IPS DF 6.9 (cell line): ENCODE results near the gene TTC16.

ENCODE experiments used
- DNase-seq: peaks from one replicate; pipeline ENCODE4 v3.0.0-alpha.2; 2013; ENCODE audit warnings: low read depth, low spot score
- H3K27ac ChIP-seq: one replicate; pipeline ENCODE4 v1.5.1; 2013; ENCODE audit warnings: low read length, control low read depth
- H3K27me3 ChIP-seq: 2 replicates; pipeline ENCODE4 v1.6.1; 2013; ENCODE audit warnings: mild to moderate bottlenecking, low read length; ENCODE audit not compliant: control insufficient read depth, insufficient read depth
- H3K36me3 ChIP-seq: 2 replicates; pipeline ENCODE4 v1.6.1; 2013; ENCODE audit warnings: low read length; ENCODE audit not compliant: control insufficient read depth, insufficient read depth
- H3K4me1 ChIP-seq: 2 replicates; pipeline ENCODE4 v1.6.1; 2013; ENCODE audit warnings: low read length; ENCODE audit not compliant: control insufficient read depth, insufficient read depth
- H3K4me3 ChIP-seq: 2 replicates; pipeline ENCODE4 v1.5.1; 2013; ENCODE audit warnings: mild to moderate bottlenecking, low read length
- H3K9me3 ChIP-seq: 2 replicates; pipeline ENCODE4 v1.6.1; 2013; ENCODE audit warnings: low read length, inconsistent platforms; ENCODE audit not compliant: control insufficient read depth, insufficient read depth
- WGBS: extraction: QIAGEN DNeasy Blood & Tissue Kit; methylation state at CpG from one replicate; pipeline ENCODE4 v1.1.7; 2013; ENCODE audit warnings: mixed read lengths, missing lambda C conversion rate; ENCODE audit not compliant: insufficient read length, insufficient coverage; 5-methylcytosine and 5-hydroxymethylcytosine counted together

The TTC16 gene

GRCh38 chr9:127721391-127721821 lies 5.5 kb downstream of the TTC16 start:
- WGBS, result no CpG with 5 or more reads among the region's 11 CpGs
- no peak for DNase-seq

GRCh38 chr9:127722055-127722745 lies 6.3 kb downstream of the TTC16 start:
- no peaks in the 10 kb centered on the region for H3K27me3 ChIP-seq
- H3K9me3 ChIP-seq, result no peaks in the 10 kb centered on the region
- no peak overlapping the region for H3K27ac ChIP-seq
- no peak overlapping the region for H3K4me3 ChIP-seq
- no peak for DNase-seq
- no CpG with 5 or more reads among the region's 12 CpGs for WGBS
- no peaks in the 10 kb centered on the region for H3K36me3 ChIP-seq
- no peaks in the 10 kb centered on the region for H3K4me1 ChIP-seq

More at GRCh38 chr9:127721391-127721821, 5.5 kb downstream of the TTC16 start:
- H3K4me3 ChIP-seq, result no peak overlapping the region
- no peaks in the 10 kb centered on the region for H3K27me3 ChIP-seq
- no peaks in the 10 kb centered on the region for H3K9me3 ChIP-seq
- no peaks in the 10 kb centered on the region for H3K4me1 ChIP-seq
- H3K36me3 ChIP-seq, result no peaks in the 10 kb centered on the region
- H3K27ac ChIP-seq, result no peak overlapping the region

GRCh38 chr9:127723013-127723412 lies 7.1 kb downstream of the TTC16 start:
- Histone ChIP-seq H3K4me1 (no peaks in the 10 kb centered on the region), H3K36me3 (no peaks in the 10 kb centered on the region), H3K27me3 (no peaks in the 10 kb centered on the region), H3K4me3 (no peak overlapping the region), H3K9me3 (no peaks in the 10 kb centered on the region), H3K27ac (no peak overlapping the region)
- WGBS, result no CpG with 5 or more reads among the region's 13 CpGs
- DNase-seq, result no peak

- H3K27ac ChIP-seq, result no peak overlapping the region
- DNase-seq, result no peak
- WGBS, result no CpG with 5 or more reads among the region's 5 CpGs
Measured at GRCh38 chr9:127723444-127723843, 7.6 kb downstream of the TTC16 start.

GRCh38 chr9:127724012-127724411 lies 8.1 kb downstream of the TTC16 start:
- no peaks in the 10 kb centered on the region for H3K27me3 ChIP-seq
- H3K4me1 ChIP-seq, result no peaks in the 10 kb centered on the region
- no CpG with 5 or more reads among the region's 23 CpGs for WGBS
- H3K9me3 ChIP-seq, result no peaks in the 10 kb centered on the region
- no peak overlapping the region for H3K27ac ChIP-seq
- DNase-seq, result no peak
- no peaks in the 10 kb centered on the region for H3K36me3 ChIP-seq
- no peak overlapping the region for H3K4me3 ChIP-seq

More at GRCh38 chr9:127723444-127723843, 7.6 kb downstream of the TTC16 start:
- Histone ChIP-seq H3K36me3 (no peaks in the 10 kb centered on the region), H3K4me1 (no peaks in the 10 kb centered on the region), H3K9me3 (no peaks in the 10 kb centered on the region), H3K4me3 (no peak overlapping the region), H3K27me3 (no peaks in the 10 kb centered on the region)

- Histone ChIP-seq H3K27me3 (no peaks in the 10 kb centered on the region), H3K4me3 (no peak overlapping the region), H3K9me3 (no peaks in the 10 kb centered on the region), H3K27ac (no peak overlapping the region), H3K36me3 (no peaks in the 10 kb centered on the region), H3K4me1 (no peaks in the 10 kb centered on the region)
- WGBS, result no CpG with 5 or more reads among the region's 8 CpGs
- no peak for DNase-seq
Measured at GRCh38 chr9:127726871-127727270, 11.0 kb downstream of the TTC16 start.

GRCh38 chr9:127728808-127729207 lies 12.9 kb downstream of the TTC16 start:
- WGBS, result no CpG with 5 or more reads among the region's 8 CpGs
- Histone ChIP-seq H3K4me1 (no peaks in the 10 kb centered on the region; the same call in 1 of the 2 replicates), H3K36me3 (no peaks in the 10 kb centered on the region), H3K4me3 (no peak overlapping the region), H3K27ac (no peak overlapping the region), H3K9me3 (no peaks in the 10 kb centered on the region), H3K27me3 (no peaks in the 10 kb centered on the region)
- no peak for DNase-seq

GRCh38 chr9:127729522-127730256 lies 13.8 kb downstream of the TTC16 start:
- Histone ChIP-seq H3K4me1 (peaks cover 6% of the 10 kb centered on the region), H3K4me3 (no peak overlapping the region), H3K27me3 (no peaks in the 10 kb centered on the region), H3K27ac (no peak overlapping the region), H3K36me3 (no peaks in the 10 kb centered on the region), H3K9me3 (no peaks in the 10 kb centered on the region)
- no CpG with 5 or more reads among the region's 18 CpGs for WGBS
- no peak for DNase-seq

GRCh38 chr9:127730262-127730661 lies 14.4 kb downstream of the TTC16 start:
- Histone ChIP-seq H3K4me1 (peaks cover 6% of the 10 kb centered on the region), H3K27me3 (no peaks in the 10 kb centered on the region), H3K9me3 (no peaks in the 10 kb centered on the region), H3K27ac (no peak overlapping the region), H3K36me3 (no peaks in the 10 kb centered on the region), H3K4me3 (no peak overlapping the region)
- DNase-seq, result no peak
- WGBS, result no CpG with 5 or more reads among the region's 9 CpGs

- Histone ChIP-seq H3K9me3 (no peaks in the 10 kb centered on the region), H3K36me3 (no peaks in the 10 kb centered on the region), H3K4me3 (no peak overlapping the region), H3K4me1 (peaks cover 6% of the 10 kb centered on the region), H3K27ac (no peak overlapping the region), H3K27me3 (no peaks in the 10 kb centered on the region)
- DNase-seq, result no peak
- WGBS, result no CpG with 5 or more reads among the region's 9 CpGs
Measured at GRCh38 chr9:127730799-127731410, 15.0 kb downstream of the TTC16 start.
